ENCODE data around the gene TSC1. TPM values are rescaled to one million over a fixed set of nuclear protein-coding genes. Genes with fewer than 3 reads are reported as not detected.

TSC1 gene
- total RNA-seq, 1 experiment from 2014 or later = 53.5 TPM

GRCh38 chr9:132887181-132888120 lies 57.0 kb downstream of the TSC1 start:
- no peaks in the 10 kb centered on the region for H3K36me3 Mint-ChIP-seq (ENCODE audit: insufficient read depth, unreplicated experiment)
- no peak overlapping the region for H3K4me3 ChIP-seq (ENCODE audit: low read depth, low read length)
- H3K36me3 ChIP-seq (ENCODE audit: control insufficient read depth, insufficient read depth, low read length) = no peaks in the 10 kb centered on the region
- H3K9me3 ChIP-seq = no peaks in the 10 kb centered on the region
- no peak overlapping the region for H3K4me3 Mint-ChIP-seq (ENCODE audit: unreplicated experiment)
- POLR2A ChIA-PET = no interaction called here
- H3K27me3 ChIP-seq (replicated peaks; ENCODE audit: control insufficient read depth, insufficient read depth, low read length) = no peaks in the 10 kb centered on the region
- H3K27ac Mint-ChIP-seq (ENCODE audit: unreplicated experiment) = no peak overlapping the region
- H3K4me1 ChIP-seq = peaks cover 8% of the 10 kb centered on the region; the same call in 1 of the 2 replicates
- H3K9me3 Mint-ChIP-seq (ENCODE audit: unreplicated experiment) = no peaks in the 10 kb centered on the region
- no peak for DNase-seq
- BruUV-seq (replicated peaks) = no TSS peak
- intact Hi-C loops (cut with micrococcal nuclease; ENCODE audit: unreplicated experiment) = no loop called here
- CTCF ChIA-PET = interaction anchor here (0.6 to 0.7 kb wide), 2 partner anchors 40 to 145 kb away, joined by 3 to 4 read pairs; no protein-coding TSS in a partner anchor
- no peaks in the 10 kb centered on the region for H3K4me1 Mint-ChIP-seq (ENCODE audit: low read depth, unreplicated experiment)
- no peak for TF ChIP-seq CTCF (IDR thresholded peaks at IDR 0.05; ENCODE audit: insufficient read depth in 1 of 2, low read depth in 1 of 2, low read length in 1 of 2, severe bottlenecking in 1 of 2, unreplicated experiment in 1 of 2)
- no peaks in the 10 kb centered on the region for H3K27me3 Mint-ChIP-seq (ENCODE audit: insufficient read depth, unreplicated experiment)

GRCh38 chr9:132886334-132886725 lies 58.1 kb downstream of the TSC1 start:
- no peak overlapping the region for H3K4me3 Mint-ChIP-seq (ENCODE audit: unreplicated experiment)
- Histone ChIP-seq H3K36me3 (ENCODE audit: control insufficient read depth, insufficient read depth, low read length) (no peaks in the 10 kb centered on the region), H3K9me3 (no peaks in the 10 kb centered on the region), H3K4me3 (ENCODE audit: low read depth, low read length) (no peak overlapping the region), H3K4me1 (peaks cover 8% of the 10 kb centered on the region; the same call in 1 of the 2 replicates), H3K27me3 (replicated peaks; ENCODE audit: control insufficient read depth, insufficient read depth, low read length) (no peaks in the 10 kb centered on the region)
- ChIA-PET CTCF (interaction anchor here (0.7 kb wide), 1 partner anchor 91 kb away, joined by 3 read pairs; no protein-coding TSS in a partner anchor), POLR2A (no interaction called here)
- peaks cover 4% of the 10 kb centered on the region for H3K36me3 Mint-ChIP-seq (ENCODE audit: insufficient read depth, unreplicated experiment)
- no peak for DNase-seq
- peak overlapping the region; percentile 39 for H3K27ac Mint-ChIP-seq (ENCODE audit: unreplicated experiment)
- H3K27me3 Mint-ChIP-seq (ENCODE audit: insufficient read depth, unreplicated experiment) = no peaks in the 10 kb centered on the region
- BruUV-seq (replicated peaks) = no TSS peak
- H3K4me1 Mint-ChIP-seq (ENCODE audit: low read depth, unreplicated experiment) = no peaks in the 10 kb centered on the region
- no peak for TF ChIP-seq CTCF (IDR thresholded peaks at IDR 0.05; ENCODE audit: insufficient read depth in 1 of 2, low read depth in 1 of 2, low read length in 1 of 2, severe bottlenecking in 1 of 2, unreplicated experiment in 1 of 2)
- intact Hi-C loops (cut with micrococcal nuclease; ENCODE audit: unreplicated experiment) = no loop called here
- H3K9me3 Mint-ChIP-seq (ENCODE audit: unreplicated experiment) = no peaks in the 10 kb centered on the region

GRCh38 chr9:132885720-132886333 lies 58.6 kb downstream of the TSC1 start:
- Histone ChIP-seq H3K4me1 (peaks cover 8% of the 10 kb centered on the region; the same call in 1 of the 2 replicates), H3K27me3 (replicated peaks; ENCODE audit: control insufficient read depth, insufficient read depth, low read length) (no peaks in the 10 kb centered on the region), H3K9me3 (no peaks in the 10 kb centered on the region), H3K4me3 (ENCODE audit: low read depth, low read length) (no peak overlapping the region), H3K36me3 (ENCODE audit: control insufficient read depth, insufficient read depth, low read length) (no peaks in the 10 kb centered on the region)
- H3K27me3 Mint-ChIP-seq (ENCODE audit: insufficient read depth, unreplicated experiment) = no peaks in the 10 kb centered on the region
- no peaks in the 10 kb centered on the region for H3K9me3 Mint-ChIP-seq (ENCODE audit: unreplicated experiment)
- BruUV-seq (replicated peaks) = no TSS peak
- TF ChIP-seq CTCF (IDR thresholded peaks at IDR 0.05; ENCODE audit: insufficient read depth in 1 of 2, low read depth in 1 of 2, low read length in 1 of 2, severe bottlenecking in 1 of 2, unreplicated experiment in 1 of 2) = no peak
- CTCF ChIA-PET = interaction anchor here (0.7 kb wide), 2 partner anchors 91 to 1951 kb away, joined by 3 to 10 read pairs; no protein-coding TSS in a partner anchor
- no peak overlapping the region for H3K4me3 Mint-ChIP-seq (ENCODE audit: unreplicated experiment)
- POLR2A ChIA-PET = no interaction called here
- no peaks in the 10 kb centered on the region for H3K4me1 Mint-ChIP-seq (ENCODE audit: low read depth, unreplicated experiment)
- DNase-seq = peak; percentile 66 to 71
- peak overlapping the region; percentile 39 for H3K27ac Mint-ChIP-seq (ENCODE audit: unreplicated experiment)
- intact Hi-C loops (cut with micrococcal nuclease; ENCODE audit: unreplicated experiment) = no loop called here
- peaks cover 4% of the 10 kb centered on the region for H3K36me3 Mint-ChIP-seq (ENCODE audit: insufficient read depth, unreplicated experiment)

Measured in Caco-2 (cell line).